Measurements from ENCODE around the gene IP6K3. TPM values are rescaled to one million over a fixed set of nuclear protein-coding genes. Genes with fewer than 3 reads are reported as not detected.

The IP6K3 gene
- total and polyA plus RNA-seq, 2 experiments from 2014 or later: 0.14 to 0.16 TPM

GRCh38 chr6:33718713-33719112 lies 28.0 kb downstream of the IP6K3 start (continued):
- TF ChIP-seq EZH2 (IDR thresholded peaks at IDR 0.05; ENCODE audit: low read depth, unreplicated experiment): no peak
- TF ChIP-seq CTCF (conservative IDR thresholded peaks at IDR 0.05; ENCODE audit: low read depth in 2 of 2): no peak
- TF ChIP-seq STAT1 (IDR thresholded peaks at IDR 0.05; ENCODE audit: unreplicated experiment): no peak
- TF ChIP-seq REST (IDR thresholded peaks at IDR 0.05; ENCODE audit: unreplicated experiment): no peak
- no peak for TF ChIP-seq ZNF331 (CRISPR knock-in tag; IDR thresholded peaks at IDR 0.05; ENCODE audit: low read depth)
- TF ChIP-seq EZH2phosphoT487 (IDR thresholded peaks at IDR 0.05; ENCODE audit: unreplicated experiment): no peak

- Histone ChIP-seq H3K36me3 (ENCODE audit: insufficient read depth) (no peaks in the 10 kb centered on the region), H3F3A (replicated peaks; ENCODE audit: low read depth) (no peaks in the 10 kb centered on the region), H3K9me2 (ENCODE audit: insufficient read depth) (no peaks in the 10 kb centered on the region), H3K27ac (ENCODE audit: low read depth) (no peak overlapping the region), H4K20me1 (replicated peaks; ENCODE audit: insufficient read depth) (no peaks in the 10 kb centered on the region), H3K27me3 (ENCODE audit: insufficient read depth) (no peaks in the 10 kb centered on the region), H3K4me1 (ENCODE audit: insufficient read depth) (no peaks in the 10 kb centered on the region), H3K4me3 (no peak overlapping the region), H3K4me2 (no peak overlapping the region), H3K79me2 (replicated peaks; ENCODE audit: insufficient read depth) (no peaks in the 10 kb centered on the region), H2AFZ (no peak overlapping the region)
- no peak for DNase-seq (ENCODE audit: low spot score)
- H3K4me3 Mint-ChIP-seq: no peak overlapping the region
- TF ChIP-seq ZNF114 (CRISPR knock-in tag; IDR thresholded peaks at IDR 0.05) (no peak), REST (IDR thresholded peaks at IDR 0.05; ENCODE audit: unreplicated experiment) (no peak), ZNF331 (CRISPR knock-in tag; IDR thresholded peaks at IDR 0.05; ENCODE audit: low read depth) (no peak), JUNB (IDR thresholded peaks at IDR 0.05; ENCODE audit: unreplicated experiment) (no peak), EZH2phosphoT487 (IDR thresholded peaks at IDR 0.05; ENCODE audit: unreplicated experiment) (no peak), CTCF (conservative IDR thresholded peaks at IDR 0.05; ENCODE audit: low read depth in 2 of 2) (no peak), EZH2 (IDR thresholded peaks at IDR 0.05; ENCODE audit: low read depth, unreplicated experiment) (no peak), ETS1 (IDR thresholded peaks at IDR 0.05) (no peak), STAT1 (IDR thresholded peaks at IDR 0.05; ENCODE audit: unreplicated experiment) (no peak)
- H3K36me3 Mint-ChIP-seq (ENCODE audit: low read depth): no peaks in the 10 kb centered on the region
- H3K27ac Mint-ChIP-seq: no peak overlapping the region
- peaks cover 8% of the 10 kb centered on the region; the same call in 2 of the 3 replicates for H3K4me1 Mint-ChIP-seq
- no peaks in the 10 kb centered on the region for H3K9me3 Mint-ChIP-seq
- ATAC-seq: no peak
- H3K27me3 Mint-ChIP-seq (ENCODE audit: insufficient read depth, low read depth, poor library complexity): peaks cover 3% of the 10 kb centered on the region
These were observed 28.7 kb downstream of the IP6K3 start for GRCh38 chr6:33717934-33718455.

Measured in GM23338 (cell line).